Keratinocyte (primary cell): Measurements from ENCODE around the gene TBL2. TPM values are rescaled to one million over a fixed set of nuclear protein-coding genes. Genes with fewer than 3 reads are reported as not detected.
"Not testable (repeated sequence)": the region's sequence is repeated elsewhere in the genome, so short reads cannot be mapped to it uniquely, and the experiment has no call there.

Source experiments
- DNase-seq: peaks from one replicate; pipeline ENCODE4 v3.0.0-alpha.2; 2011; ENCODE audit warnings: low read depth, missing footprints, low spot score
- FAIRE-seq: peaks from 2 replicates; lab custom pipeline; 2011; peaks lifted over from hg19 to GRCh38; lab: Jason Lieb, UNC
- H2AFZ ChIP-seq: 2 replicates; pipeline ENCODE4 v1.6.0; 2012; ENCODE audit warnings: low read length, control low read depth, inconsistent platforms; ENCODE audit not compliant: control insufficient read depth
- H3K27ac ChIP-seq: 2 replicates; pipeline ENCODE4 v1.5.1; 2011; ENCODE audit warnings: low read length; ENCODE audit not compliant: control insufficient read depth, insufficient read depth
- H3K27me3 ChIP-seq: 3 replicates; pipeline ENCODE4 v1.6.0; 2011; ENCODE audit warnings: low read length; ENCODE audit not compliant: control insufficient read depth, insufficient read depth; ENCODE audit errors: extremely low read depth
- H3K36me3 ChIP-seq, 2 experiments: 2 replicates in 1 of 2; 3 replicates in 1 of 2; pipeline ENCODE4 v1.5.1; 2011; ENCODE audit warnings: low read length in 2 of 2, mild to moderate bottlenecking in 1 of 2; ENCODE audit not compliant: control insufficient read depth in 2 of 2, insufficient read depth in 2 of 2; ENCODE audit errors: extremely low read depth in 1 of 2
- H3K4me1 ChIP-seq: 3 replicates; pipeline ENCODE4 v1.5.1; 2011; ENCODE audit warnings: low read length; ENCODE audit not compliant: control insufficient read depth, insufficient read depth; ENCODE audit errors: extremely low read depth
- H3K4me2 ChIP-seq: 3 replicates; pipeline ENCODE4 v1.6.0; 2011; ENCODE audit warnings: low read depth, low read length; ENCODE audit not compliant: control insufficient read depth, insufficient read depth; ENCODE audit errors: extremely low read depth
- H3K4me3 ChIP-seq, 3 experiments: fragments of 200-600 bp in 1 of 3; sonication (generic) in 1 of 3; 2 replicates in 2 of 3; 3 replicates in 1 of 3; pipeline ENCODE4 v1.5.1; 2011 to 2016; ENCODE audit warnings: low read length in 3 of 3, mild to moderate bottlenecking in 3 of 3, control low read depth in 2 of 3, inconsistent platforms in 1 of 3, low read depth in 1 of 3, mixed read lengths in 1 of 3, mixed run types in 1 of 3, moderate library complexity in 1 of 3; ENCODE audit not compliant: control insufficient read depth in 2 of 3, insufficient read depth in 2 of 3; ENCODE audit errors: extremely low read depth in 1 of 3
- H3K79me2 ChIP-seq: 2 replicates; pipeline ENCODE4 v1.6.0; 2012; ENCODE audit warnings: low read length; ENCODE audit not compliant: control insufficient read depth, insufficient read depth
- H3K9ac ChIP-seq: 3 replicates; pipeline ENCODE4 v1.6.0; 2011; ENCODE audit warnings: low read length; ENCODE audit not compliant: control insufficient read depth, insufficient read depth; ENCODE audit errors: extremely low read depth
- H3K9me1 ChIP-seq: 3 replicates; pipeline ENCODE4 v1.6.0; 2011; ENCODE audit warnings: low read length; ENCODE audit not compliant: control insufficient read depth, insufficient read depth; ENCODE audit errors: extremely low read depth
- H3K9me3 ChIP-seq: 2 replicates; pipeline ENCODE4 v1.5.1; 2012; ENCODE audit warnings: low read depth, low read length; ENCODE audit not compliant: control insufficient read depth
- H4K20me1 ChIP-seq: 3 replicates; pipeline ENCODE4 v1.6.0; 2011; ENCODE audit warnings: low read length; ENCODE audit not compliant: control insufficient read depth, insufficient read depth; ENCODE audit errors: extremely low read depth
- EZH2 ChIP-seq: IDR thresholded peaks from one replicate; pipeline ENCODE4 v1.6.1; 2012; ENCODE audit warnings: inconsistent platforms, mild to moderate bottlenecking, low read length, moderate library complexity
- dilution Hi-C: fragments of 300-500 bp; cut with MboI; formaldehyde crosslinking; loops from one replicate; pipeline ENCODE4 v1.7.0; 2020; ENCODE audit warnings: low sequenced_read_pairs; ENCODE audit not compliant: extremely low pct_ligation_motif_present
- polyA plus RNA-seq, 5 experiments: library from polyadenylated mRNA; depleted of rRNA in 3 of 5; stranded (reverse) in 3 of 5; stranded (forward) in 1 of 5; unstranded in 1 of 5; fragments of >200 nt; gene quantifications; 1 replicate in 1 of 5; 2 replicates in 3 of 5; 3 replicates in 1 of 5; pipeline versions ENCODE4 v1.2.1 to v1.2.3, GENCODE V29; 2011 to 2012; ENCODE audit warnings: missing spikeins in 2 of 5, low read depth in 1 of 5, low replicate concordance in 1 of 5
- TF ChIP-seq, protein P1 (sequence below), 3 experiments: IDR thresholded peaks in 1 of 3; conservative IDR thresholded peaks in 1 of 3; optimal IDR thresholded peaks in 1 of 3; 2 replicates in 2 of 3; 3 replicates in 1 of 3; pipeline versions ENCODE3 to v1.5.1; 2011; ENCODE audit warnings: low read length in 3 of 3, mild to moderate bottlenecking in 3 of 3, moderate library complexity in 2 of 3, control low read depth in 1 of 3, inconsistent platforms in 1 of 3; ENCODE audit not compliant: insufficient read depth in 2 of 3; ENCODE audit errors: extremely low read depth in 1 of 3

TBL2 gene
- polyA plus RNA-seq, 1 donor (not counting 4 experiments of a cell fraction or from before 2014, with no cell fraction given), result 29.4 TPM

GRCh38 chr7:73567140-73567539 is 11.2 kb downstream of the TBL2 start:
- Histone ChIP-seq H3K79me2 (no peaks in the 10 kb centered on the region), H3K4me3 (no peak overlapping the region), H3K27ac (no peak overlapping the region), H3K4me1 (no peaks in the 10 kb centered on the region), H3K9me1 (peaks cover 2% of the 10 kb centered on the region), H3K36me3 (peaks cover 9 to 13% of the 10 kb centered on the region in 2 experiments), H3K9me3 (no peaks in the 10 kb centered on the region), H3K4me2 (no peak overlapping the region), H3K9ac (no peak overlapping the region), H2AFZ (no peak overlapping the region), H4K20me1 (no peaks in the 10 kb centered on the region), H3K27me3 (no peaks in the 10 kb centered on the region)
- no peak for TF ChIP-seq EZH2
- TF ChIP-seq, protein P1, sequence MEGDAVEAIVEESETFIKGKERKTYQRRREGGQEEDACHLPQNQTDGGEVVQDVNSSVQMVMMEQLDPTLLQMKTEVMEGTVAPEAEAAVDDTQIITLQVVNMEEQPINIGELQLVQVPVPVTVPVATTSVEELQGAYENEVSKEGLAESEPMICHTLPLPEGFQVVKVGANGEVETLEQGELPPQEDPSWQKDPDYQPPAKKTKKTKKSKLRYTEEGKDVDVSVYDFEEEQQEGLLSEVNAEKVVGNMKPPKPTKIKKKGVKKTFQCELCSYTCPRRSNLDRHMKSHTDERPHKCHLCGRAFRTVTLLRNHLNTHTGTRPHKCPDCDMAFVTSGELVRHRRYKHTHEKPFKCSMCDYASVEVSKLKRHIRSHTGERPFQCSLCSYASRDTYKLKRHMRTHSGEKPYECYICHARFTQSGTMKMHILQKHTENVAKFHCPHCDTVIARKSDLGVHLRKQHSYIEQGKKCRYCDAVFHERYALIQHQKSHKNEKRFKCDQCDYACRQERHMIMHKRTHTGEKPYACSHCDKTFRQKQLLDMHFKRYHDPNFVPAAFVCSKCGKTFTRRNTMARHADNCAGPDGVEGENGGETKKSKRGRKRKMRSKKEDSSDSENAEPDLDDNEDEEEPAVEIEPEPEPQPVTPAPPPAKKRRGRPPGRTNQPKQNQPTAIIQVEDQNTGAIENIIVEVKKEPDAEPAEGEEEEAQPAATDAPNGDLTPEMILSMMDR (optimal IDR thresholded peaks at IDR 0.05 in 1 of 3, IDR thresholded peaks at IDR 0.05 in 1 of 3, conservative IDR thresholded peaks at IDR 0.05 in 1 of 3; ENCODE audit: extremely low read depth in 1 of 3, insufficient read depth in 2 of 3, low read length in 3 of 3), result no peak
- dilution Hi-C loops, result no loop called here
- DNase-seq (no peak), FAIRE-seq (no peak)

DNA sequence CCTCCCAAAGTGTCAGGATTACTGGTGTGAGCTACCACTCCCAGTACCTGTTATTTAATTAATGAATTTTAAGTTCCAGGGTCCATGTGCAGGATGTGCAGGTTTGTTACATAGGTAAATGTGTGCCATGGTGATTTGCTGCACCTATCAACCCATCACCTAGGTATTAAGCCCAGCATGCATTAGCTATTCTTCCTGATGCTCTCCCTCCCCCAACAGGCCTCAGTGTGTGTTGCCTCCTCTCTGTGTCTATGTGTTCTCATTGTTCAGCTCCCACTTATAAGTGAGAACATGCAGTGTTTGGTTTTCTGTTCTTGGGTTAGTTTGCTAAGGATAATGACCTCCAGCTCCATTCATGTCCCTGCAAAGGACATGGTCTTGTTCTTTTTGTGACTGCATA is 11.9 kb downstream of the TBL2 start:
- peaks cover 9 to 13% of the 10 kb centered on the region in 2 experiments for H3K36me3 ChIP-seq
- H2AFZ ChIP-seq, H3K9me1 ChIP-seq, H4K20me1 ChIP-seq, H3K79me2 ChIP-seq, DNase-seq, H3K4me3 ChIP-seq, H3K4me1 ChIP-seq, H3K4me2 ChIP-seq, H3K9ac ChIP-seq, H3K27ac ChIP-seq, H3K9me3 ChIP-seq, FAIRE-seq, dilution Hi-C loops, H3K27me3 ChIP-seq: not testable (repeated sequence)

GRCh38 chr7:73565675-73566340 is 12.6 kb downstream of the TBL2 start:
- Histone ChIP-seq H4K20me1 (no peaks in the 10 kb centered on the region), H3K27ac (no peak overlapping the region), H3K9me3 (no peaks in the 10 kb centered on the region), H3K36me3 (peaks cover 5 to 8% of the 10 kb centered on the region in 2 experiments), H3K27me3 (no peaks in the 10 kb centered on the region), H3K4me3 (no peak overlapping the region), H3K4me2 (no peak overlapping the region), H3K4me1 (no peaks in the 10 kb centered on the region), H3K79me2 (no peaks in the 10 kb centered on the region), H2AFZ (no peak overlapping the region), H3K9ac (no peak overlapping the region), H3K9me1 (peaks cover 2% of the 10 kb centered on the region)
- DNase-seq, result no peak
- no peak for FAIRE-seq
- dilution Hi-C loops, result no loop called here
- TF ChIP-seq, protein P1 (optimal IDR thresholded peaks at IDR 0.05 in 1 of 3, IDR thresholded peaks at IDR 0.05 in 1 of 3, conservative IDR thresholded peaks at IDR 0.05 in 1 of 3; ENCODE audit: extremely low read depth in 1 of 3, insufficient read depth in 2 of 3, low read length in 3 of 3), result no peak
- TF ChIP-seq EZH2, result no peak
